Upper lobe of right lung (tissue), 1 donor: Measurements from ENCODE around the gene TRABD. TPM values are rescaled to one million over a fixed set of nuclear protein-coding genes. Genes with fewer than 3 reads are reported as not detected.

Experiments
- ATAC-seq: fragments of 200-7000 bp; cut with Tn5 transposase; one replicate; pipeline ENCODE4 v1.9.1; 2020; ENCODE audit warnings: mild to moderate bottlenecking, moderate library complexity
- DNase-seq: peaks from one replicate; pipeline ENCODE4 v3.0.0-alpha.2; 2020
- H3K27ac ChIP-seq: fragments of 200-600 bp; one replicate; pipeline ENCODE4 v1.8.0; 2022
- H3K27me3 ChIP-seq: fragments of 200-600 bp; one replicate; pipeline ENCODE4 v1.8.0; 2022; ENCODE audit warnings: mild to moderate bottlenecking
- H3K36me3 ChIP-seq: fragments of 200-600 bp; one replicate; pipeline ENCODE4 v1.8.0; 2022
- H3K4me1 ChIP-seq: fragments of 200-600 bp; one replicate; pipeline ENCODE4 v1.8.0; 2022
- H3K4me3 ChIP-seq: fragments of 200-600 bp; one replicate; pipeline ENCODE4 v1.8.0; 2022; ENCODE audit warnings: mild to moderate bottlenecking
- H3K9me3 ChIP-seq: fragments of 200-600 bp; one replicate; pipeline ENCODE4 v1.8.0; 2022
- intact Hi-C: fragments of 100-400 bp; cut with DNase I; formaldehyde crosslinking; loops from one replicate; pipeline ENCODE4 v1.11.0; 2022
- total RNA-seq: library from RNA; stranded (reverse); fragmentation: NEBNext Ultra II Directional; extraction: Animal tissue kit (Norgen Biotek cat#: 25700); gene quantifications from one replicate; pipeline ENCODE4 v1.2.1, GENCODE V29; 2021
- TF ChIP-seq, protein P1 (sequence below): fragments of 200-600 bp; IDR thresholded peaks from one replicate; pipeline ENCODE4 v1.8.0; 2022; ENCODE audit warnings: antibody characterized with exemption
- donor health status: DM: no; HTN: yes; CAD: no; lungs with severe emphysema.

TRABD gene
- total RNA-seq, 1 donor from 2014 or later: 36.5 TPM

DNA sequence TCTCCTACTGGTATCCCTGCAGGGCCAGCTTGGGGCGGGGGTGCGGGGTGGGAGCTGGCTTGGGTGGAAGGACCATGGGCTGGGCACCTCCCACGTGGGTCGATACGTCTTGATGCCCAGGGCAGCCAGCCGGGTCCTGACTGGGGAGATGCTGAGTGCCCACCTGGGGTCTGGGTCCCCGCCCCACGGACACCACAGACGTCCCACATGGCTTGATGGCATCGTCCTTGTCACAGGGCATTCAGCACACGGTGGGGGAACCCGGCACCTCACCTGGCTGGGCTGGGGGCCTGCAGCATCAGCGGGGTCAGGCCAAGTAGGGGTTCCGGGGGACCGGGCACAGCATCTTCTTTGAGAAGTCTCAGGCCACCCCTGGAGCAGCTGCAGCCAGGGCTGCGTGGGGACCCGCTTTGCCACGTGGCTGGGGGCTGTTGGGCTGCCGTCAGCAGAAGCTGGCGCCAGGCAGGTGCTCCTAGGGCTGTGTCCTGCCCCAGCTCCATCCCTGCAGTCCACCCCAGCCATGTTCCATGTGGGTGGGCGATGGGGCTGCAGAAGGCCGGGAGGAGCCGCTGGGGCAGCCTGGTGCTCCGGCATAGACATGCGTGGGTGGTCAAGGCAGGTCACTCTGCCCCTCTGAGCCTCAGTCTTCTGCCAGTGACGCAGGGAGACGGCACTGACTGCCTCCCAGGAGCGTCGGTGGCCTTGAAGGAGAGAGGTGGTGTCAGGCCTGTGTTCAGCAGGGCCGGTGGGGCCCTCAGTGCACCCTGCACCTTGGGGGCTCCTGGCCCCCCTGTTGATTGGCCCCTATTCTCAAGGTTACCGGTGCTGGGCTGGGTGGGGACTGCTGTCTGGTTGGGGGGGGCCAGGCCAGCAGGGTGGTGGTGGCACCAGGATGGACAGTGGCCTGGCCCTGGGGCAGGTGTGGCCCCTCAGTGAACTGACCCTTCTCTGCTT is 23.5 kb downstream of the TRABD start:
- Histone ChIP-seq H3K27ac (no peak overlapping the region), H3K4me1 (peaks cover 9% of the 10 kb centered on the region), H3K4me3 (no peak overlapping the region), H3K36me3 (peaks cover 74% of the 10 kb centered on the region), H3K27me3 (no peaks in the 10 kb centered on the region), H3K9me3 (no peaks in the 10 kb centered on the region)
- TF ChIP-seq, protein P1, sequence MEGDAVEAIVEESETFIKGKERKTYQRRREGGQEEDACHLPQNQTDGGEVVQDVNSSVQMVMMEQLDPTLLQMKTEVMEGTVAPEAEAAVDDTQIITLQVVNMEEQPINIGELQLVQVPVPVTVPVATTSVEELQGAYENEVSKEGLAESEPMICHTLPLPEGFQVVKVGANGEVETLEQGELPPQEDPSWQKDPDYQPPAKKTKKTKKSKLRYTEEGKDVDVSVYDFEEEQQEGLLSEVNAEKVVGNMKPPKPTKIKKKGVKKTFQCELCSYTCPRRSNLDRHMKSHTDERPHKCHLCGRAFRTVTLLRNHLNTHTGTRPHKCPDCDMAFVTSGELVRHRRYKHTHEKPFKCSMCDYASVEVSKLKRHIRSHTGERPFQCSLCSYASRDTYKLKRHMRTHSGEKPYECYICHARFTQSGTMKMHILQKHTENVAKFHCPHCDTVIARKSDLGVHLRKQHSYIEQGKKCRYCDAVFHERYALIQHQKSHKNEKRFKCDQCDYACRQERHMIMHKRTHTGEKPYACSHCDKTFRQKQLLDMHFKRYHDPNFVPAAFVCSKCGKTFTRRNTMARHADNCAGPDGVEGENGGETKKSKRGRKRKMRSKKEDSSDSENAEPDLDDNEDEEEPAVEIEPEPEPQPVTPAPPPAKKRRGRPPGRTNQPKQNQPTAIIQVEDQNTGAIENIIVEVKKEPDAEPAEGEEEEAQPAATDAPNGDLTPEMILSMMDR: no peak
- ATAC-seq (peak; percentile 1), DNase-seq (no peak)
- intact Hi-C loops: no loop called here

DNA sequence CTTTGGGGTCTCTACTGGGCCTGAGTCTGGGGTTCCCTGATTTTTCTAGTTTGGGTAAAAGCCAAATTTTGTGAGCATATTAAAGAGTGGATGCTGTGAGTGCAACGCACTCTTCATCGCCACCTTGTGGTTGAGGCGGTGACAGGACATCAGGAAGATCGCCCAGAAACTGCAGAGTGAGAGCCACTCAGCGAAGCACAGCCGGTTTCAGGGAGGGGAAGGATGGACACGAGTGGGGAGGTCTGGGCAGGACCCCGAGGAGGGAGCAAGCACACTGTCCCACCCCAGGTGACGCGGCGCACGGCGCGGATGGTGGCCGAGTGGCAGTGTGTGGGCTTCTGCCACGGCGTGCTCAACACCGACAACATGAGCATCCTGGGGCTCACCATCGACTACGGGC is 24.2 kb downstream of the TRABD start:
- ATAC-seq (peak; percentile 68), DNase-seq (peak; percentile 81)
- TF ChIP-seq, protein P1: peak; percentile 83
- Histone ChIP-seq H3K9me3 (no peaks in the 10 kb centered on the region), H3K27me3 (no peaks in the 10 kb centered on the region), H3K4me1 (peaks cover 9% of the 10 kb centered on the region), H3K4me3 (no peak overlapping the region), H3K27ac (no peak overlapping the region), H3K36me3 (peaks cover 80% of the 10 kb centered on the region)
- intact Hi-C loops: loop anchor here (10.0 kb wide), 1 partner anchor 65 kb away; no protein-coding TSS in a partner anchor

DNA sequence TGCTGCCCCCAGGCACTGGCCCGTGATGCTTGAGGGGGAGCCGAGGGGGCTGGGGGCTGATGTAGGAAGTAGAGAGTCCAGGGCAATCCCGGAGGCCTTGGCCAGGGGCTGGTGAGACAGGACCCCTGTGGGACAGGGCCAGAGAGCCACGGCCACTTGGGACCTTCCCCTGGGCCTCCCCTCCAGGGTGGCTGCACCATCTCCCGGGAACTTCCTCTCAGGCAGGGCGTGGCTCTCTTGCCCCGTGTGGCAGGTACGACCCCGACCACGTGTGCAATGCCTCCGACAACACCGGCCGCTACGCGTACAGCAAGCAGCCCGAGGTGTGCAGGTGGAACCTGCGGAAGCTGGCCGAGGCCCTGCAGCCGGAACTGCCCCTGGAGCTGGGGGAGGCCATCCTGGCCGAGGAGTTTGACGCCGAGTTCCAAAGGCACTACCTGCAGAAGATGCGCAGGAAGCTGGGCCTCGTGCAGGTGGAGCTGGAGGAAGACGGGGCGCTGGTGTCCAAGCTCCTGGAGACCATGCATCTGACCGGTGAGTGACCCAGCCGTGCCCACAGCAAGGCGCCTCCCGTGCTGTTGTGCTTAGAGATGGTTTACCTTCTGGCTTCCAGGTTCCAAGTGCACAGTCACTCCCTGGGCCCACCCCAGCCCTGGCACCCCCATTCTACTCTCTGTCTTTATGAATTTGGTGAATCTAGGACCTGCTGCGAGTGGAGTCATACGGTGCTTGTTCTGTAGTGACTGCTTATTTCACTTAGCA is 24.8 kb downstream of the TRABD start:
- no peak overlapping the region for H3K27ac ChIP-seq
- no peak for DNase-seq
- TF ChIP-seq, protein P1: no peak
- ATAC-seq: no peak
- no peak overlapping the region for H3K4me3 ChIP-seq
- H3K9me3 ChIP-seq: no peaks in the 10 kb centered on the region
- peaks cover 86% of the 10 kb centered on the region for H3K36me3 ChIP-seq
- no peaks in the 10 kb centered on the region for H3K27me3 ChIP-seq
- H3K4me1 ChIP-seq: peaks cover 9% of the 10 kb centered on the region
- intact Hi-C loops: loop anchor here (10.0 kb wide), 1 partner anchor 66 kb away; no protein-coding TSS in a partner anchor

DNA sequence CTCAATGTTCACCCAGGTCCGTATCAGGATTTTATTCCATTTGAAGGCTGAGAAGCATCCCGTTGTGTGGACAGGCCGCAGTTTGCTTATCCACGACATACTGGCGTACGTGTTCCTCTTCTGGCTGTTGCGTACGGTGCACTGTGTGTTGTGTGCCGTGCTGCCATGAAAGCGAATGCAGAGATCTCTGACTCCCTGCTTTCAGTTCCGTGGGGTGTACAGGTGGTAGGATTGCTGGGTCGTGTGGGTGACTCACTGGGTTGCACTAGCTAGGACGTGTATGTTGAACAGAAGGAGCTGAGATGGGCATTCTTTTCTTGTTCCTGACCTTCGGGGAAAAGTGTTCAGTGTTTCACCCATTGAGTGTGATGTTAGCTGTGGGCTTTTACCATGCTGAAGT is 25.4 kb downstream of the TRABD start:
- ATAC-seq (no peak), DNase-seq (no peak)
- H3K36me3 ChIP-seq: peaks cover 89% of the 10 kb centered on the region
- H3K27ac ChIP-seq: no peak overlapping the region
- no peak overlapping the region for H3K4me3 ChIP-seq
- H3K9me3 ChIP-seq: no peaks in the 10 kb centered on the region
- intact Hi-C loops: loop anchor here (10.0 kb wide), 1 partner anchor 66 kb away; no protein-coding TSS in a partner anchor
- no peaks in the 10 kb centered on the region for H3K27me3 ChIP-seq
- TF ChIP-seq, protein P1: no peak
- peaks cover 9% of the 10 kb centered on the region for H3K4me1 ChIP-seq

DNA sequence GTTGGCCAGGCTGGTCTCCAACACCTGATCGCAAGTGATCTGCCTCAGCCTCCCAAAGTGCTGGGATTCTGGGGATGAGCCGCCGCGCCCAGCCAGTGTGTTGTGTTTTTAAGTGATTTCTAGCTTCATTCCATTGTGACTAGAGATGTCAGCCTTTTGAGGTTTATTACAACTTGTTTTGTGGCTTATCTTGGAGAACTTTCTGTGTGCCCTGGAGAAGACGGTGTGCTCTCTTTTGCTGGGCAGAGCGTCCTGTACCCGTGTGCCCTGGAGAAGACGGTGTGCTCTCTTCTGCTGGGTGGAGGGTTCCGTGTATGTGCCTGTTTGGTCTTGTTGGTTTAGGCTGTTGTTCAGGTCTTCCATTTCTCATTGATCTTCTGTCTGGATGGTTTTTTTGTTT is 27.6 kb downstream of the TRABD start:
- Histone ChIP-seq H3K9me3 (no peaks in the 10 kb centered on the region), H3K4me3 (no peak overlapping the region), H3K27me3 (no peaks in the 10 kb centered on the region), H3K27ac (no peak overlapping the region), H3K36me3 (peaks cover 89% of the 10 kb centered on the region), H3K4me1 (no peaks in the 10 kb centered on the region)
- DNase-seq (no peak), ATAC-seq (no peak)
- intact Hi-C loops: loop anchor here (10.0 kb wide), 1 partner anchor 68 kb away; no protein-coding TSS in a partner anchor
- TF ChIP-seq, protein P1: no peak
